Embryonic facial prominence (tissue), 1 donor: ENCODE results near the gene UQCR11.

Experiments
- DNase-seq: peaks from one replicate; pipeline ENCODE4 v3.0.0-alpha.2; 2016; ENCODE audit errors: extremely low spot score

Gene UQCR11

GRCh38 chr19:1568320-1569019 is 36.8 kb downstream of the UQCR11 start, which contains the start of gene MEX3D:
MEX3D (minus strand) TSS chr19:1568325; CDS start chr19:1568058, 267 bp downstream.
- DNase-seq = peak; percentile 40

- no peak for DNase-seq
These were observed 37.4 kb downstream of the UQCR11 start for GRCh38 chr19:1567848-1568227.

- DNase-seq = no peak
These were observed 38.0 kb downstream of the UQCR11 start for GRCh38 chr19:1567116-1567847.

- peak; percentile 71 for DNase-seq
These were observed 38.7 kb downstream of the UQCR11 start for GRCh38 chr19:1566392-1567115.

GRCh38 chr19:1563251-1563650 is 42.0 kb downstream of the UQCR11 start:
- DNase-seq = no peak

- no peak for DNase-seq
These were observed 43.9 kb downstream of the UQCR11 start for GRCh38 chr19:1561236-1561842.

GRCh38 chr19:1560286-1560882 is 44.9 kb downstream of the UQCR11 start:
- DNase-seq = no peak

GRCh38 chr19:1558552-1558951 is 46.7 kb downstream of the UQCR11 start:
- DNase-seq = no peak

GRCh38 chr19:1556390-1557070 is 48.7 kb downstream of the UQCR11 start:
- no peak for DNase-seq

GRCh38 chr19:1555487-1556389 is 49.5 kb downstream of the UQCR11 start:
- no peak for DNase-seq

GRCh38 chr19:1554968-1555367 is 50.3 kb downstream of the UQCR11 start:
- no peak for DNase-seq

- no peak for DNase-seq
These were observed 51.8 kb downstream of the UQCR11 start for GRCh38 chr19:1553415-1553814.

- no peak for DNase-seq
These were observed 53.9 kb downstream of the UQCR11 start for GRCh38 chr19:1551068-1552040.

- DNase-seq = no peak
These were observed 55.8 kb downstream of the UQCR11 start for GRCh38 chr19:1549332-1549945.
